ENCODE results near the gene MAP3K21. TPM values are rescaled to one million over a fixed set of nuclear protein-coding genes. Genes with fewer than 3 reads are reported as not detected.

Gene MAP3K21
- total and polyA plus RNA-seq, 2 of the 4 experiments (the other 2 are of a cell fraction) = 0.15 to 0.18 TPM

DNA sequence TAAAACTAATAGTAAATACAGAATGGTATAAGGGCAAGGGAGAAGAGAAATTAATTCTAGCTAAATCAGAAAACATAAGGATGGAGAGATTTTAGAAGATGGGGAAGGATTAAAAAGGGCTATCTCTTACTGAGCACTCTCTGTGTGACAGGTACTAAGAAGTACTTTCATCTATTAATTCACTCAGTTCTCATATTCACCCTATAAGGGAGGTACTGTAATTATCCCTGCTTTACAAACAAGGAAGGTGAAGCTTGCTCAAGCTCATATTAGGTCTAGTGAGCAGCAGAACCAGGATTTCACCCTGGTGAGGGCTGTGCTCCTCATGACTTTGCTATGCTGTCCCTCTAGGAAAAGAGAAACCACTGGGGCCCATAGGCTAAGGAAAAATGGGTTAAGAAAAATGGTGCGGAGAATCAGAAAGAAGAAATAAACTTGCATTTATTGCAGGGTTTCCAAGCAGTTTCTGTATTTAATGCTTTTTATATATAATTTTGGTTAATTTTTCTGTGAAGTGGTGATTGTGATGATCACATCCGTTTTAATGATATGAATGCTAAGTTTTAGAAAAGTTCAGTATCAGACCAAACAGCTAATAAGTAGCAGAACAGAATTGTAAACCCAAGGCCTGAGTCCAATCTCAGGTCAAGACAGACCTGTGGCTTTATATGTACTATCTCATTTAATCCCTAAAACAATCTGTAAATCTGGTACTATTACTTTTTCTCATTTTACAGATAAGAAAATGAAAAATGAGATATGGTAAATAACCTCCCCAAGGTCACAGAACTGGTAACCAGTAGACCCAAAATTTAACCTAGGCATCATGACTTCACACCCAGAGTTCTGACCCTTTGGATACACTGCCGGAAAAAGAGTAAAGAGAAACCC, 33.7 kb upstream of the MAP3K21 start:
- peaks cover 6% of the 10 kb centered on the region for H3K9me1 ChIP-seq (ENCODE audit: insufficient read depth, low read length)
- H3K9me3 ChIP-seq (ENCODE audit: control insufficient read depth, insufficient read depth, low read length) = no peaks in the 10 kb centered on the region
- H2BK120ac ChIP-seq (ENCODE audit: low read depth, low read length) = no peak overlapping the region
- peak; percentile 25 for ATAC-seq (ENCODE audit: low read depth)
- in situ Hi-C loops (cut with MboI; ENCODE audit: low sequenced_read_pairs) = no loop called here
- DNase-seq = peak; percentile 35
- no peak overlapping the region for H4K5ac ChIP-seq (ENCODE audit: low read depth, low read length)
- H2BK15ac ChIP-seq (ENCODE audit: low read depth, low read length) = no peak overlapping the region
- no peak overlapping the region for H4K8ac ChIP-seq (ENCODE audit: low read depth in 2 of 2, low read length in 2 of 2)
- no peak overlapping the region for H3K4me3 ChIP-seq (ENCODE audit: insufficient read depth, low read depth, low read length)
- no peak overlapping the region for H2AK5ac ChIP-seq (ENCODE audit: low read depth, low read length)
- peaks cover 22 to 43% of the 10 kb centered on the region in 2 experiments; a peak in 3 of 4 replicates for H3K79me1 ChIP-seq (ENCODE audit: low read depth in 1 of 2, low read length in 2 of 2)
- no peak overlapping the region for H3K9ac ChIP-seq (ENCODE audit: low read depth, low read length)
- POLR2A ChIA-PET (ENCODE audit: unreplicated experiment) = interaction anchor here (0.5 kb wide), 1 partner anchor 1746 kb away, joined by 5 read pairs; no protein-coding TSS in a partner anchor
- no peak overlapping the region for H2BK20ac ChIP-seq (ENCODE audit: low read depth, low read length)
- no TSS peak for BruUV-seq (replicated peaks)
- CTCF ChIA-PET = no interaction called here
- no peak overlapping the region for H2BK5ac ChIP-seq (ENCODE audit: low read depth, low read length, poor library complexity, severe bottlenecking)
- H3K23ac ChIP-seq (ENCODE audit: low read depth, low read length) = no peak overlapping the region
- H3K56ac ChIP-seq (ENCODE audit: extremely low read depth, insufficient read depth, low read length) = no peak overlapping the region
- H2AK9ac ChIP-seq (replicated peaks; ENCODE audit: low read depth, low read length, poor library complexity) = no peak overlapping the region
- H2AFZ ChIP-seq (replicated peaks; ENCODE audit: low read length, poor library complexity) = no peak overlapping the region
- no peak overlapping the region for H4K91ac ChIP-seq (ENCODE audit: insufficient read depth, low read depth, low read length)
- H3K14ac ChIP-seq (replicated peaks; ENCODE audit: low read depth, low read length) = no peak overlapping the region
- no peaks in the 10 kb centered on the region for H3K27me3 ChIP-seq (ENCODE audit: control insufficient read depth, insufficient read depth, low read length)
- dilution Hi-C loops (cut with HindIII; ENCODE audit: low sequenced_read_pairs, unreplicated experiment) = no loop called here
- peaks cover 6% of the 10 kb centered on the region for H3K4me1 ChIP-seq (ENCODE audit: control insufficient read depth, insufficient read depth, low read length)
- no CpG with 5 or more reads among the region's 3 CpGs for WGBS, 2 experiments (ENCODE audit: extremely low coverage in 2 of 2, insufficient read length in 1 of 2)
- H3K18ac ChIP-seq (ENCODE audit: low read depth, low read length) = no peak overlapping the region
- no peak overlapping the region for H3K27ac ChIP-seq (ENCODE audit: insufficient read depth, low read length)
- intact Hi-C loops (cut with micrococcal nuclease) = loop anchor here (5.0 kb wide), 1 partner anchor 656 kb away; no protein-coding TSS in a partner anchor
- H3K4me2 ChIP-seq (ENCODE audit: low read depth, low read length) = peak overlapping the region; percentile 19; the same call in 1 of the 2 replicates
- no peaks in the 10 kb centered on the region for H3K36me3 ChIP-seq (ENCODE audit: control insufficient read depth, insufficient read depth, low read length)
- H4K20me1 ChIP-seq (ENCODE audit: insufficient read depth, low read length) = no peaks in the 10 kb centered on the region
- no peak overlapping the region for H3K4ac ChIP-seq (ENCODE audit: low read depth, low read length)
- TF ChIP-seq MAZ (IDR thresholded peaks at IDR 0.05; ENCODE audit: borderline replicate concordance, low read depth, low read length) (no peak), RFX5 (IDR thresholded peaks at IDR 0.05; ENCODE audit: low read depth, low read length) (no peak), CEBPB (IDR thresholded peaks at IDR 0.05; ENCODE audit: low read depth, low read length) (no peak), MAFK (IDR thresholded peaks at IDR 0.05; ENCODE audit: low read depth, low read length) (no peak), SMC3 (IDR thresholded peaks at IDR 0.05; ENCODE audit: low read depth, low read length) (no peak), BHLHE40 (IDR thresholded peaks at IDR 0.05; ENCODE audit: low read depth, low read length) (no peak), POLR2A (IDR thresholded peaks at IDR 0.05; ENCODE audit: low read depth, low read length) (no peak), RCOR1 (IDR thresholded peaks at IDR 0.05; ENCODE audit: insufficient replicate concordance, low read length) (no peak), FOS (IDR thresholded peaks at IDR 0.05; ENCODE audit: low read depth, low read length) (no peak), MXI1 (IDR thresholded peaks at IDR 0.05; ENCODE audit: borderline replicate concordance, low read depth, low read length) (no peak), NFE2L2 (IDR thresholded peaks at IDR 0.05; ENCODE audit: low read depth, low read length) (no peak)
- TF ChIP-seq, protein P1, sequence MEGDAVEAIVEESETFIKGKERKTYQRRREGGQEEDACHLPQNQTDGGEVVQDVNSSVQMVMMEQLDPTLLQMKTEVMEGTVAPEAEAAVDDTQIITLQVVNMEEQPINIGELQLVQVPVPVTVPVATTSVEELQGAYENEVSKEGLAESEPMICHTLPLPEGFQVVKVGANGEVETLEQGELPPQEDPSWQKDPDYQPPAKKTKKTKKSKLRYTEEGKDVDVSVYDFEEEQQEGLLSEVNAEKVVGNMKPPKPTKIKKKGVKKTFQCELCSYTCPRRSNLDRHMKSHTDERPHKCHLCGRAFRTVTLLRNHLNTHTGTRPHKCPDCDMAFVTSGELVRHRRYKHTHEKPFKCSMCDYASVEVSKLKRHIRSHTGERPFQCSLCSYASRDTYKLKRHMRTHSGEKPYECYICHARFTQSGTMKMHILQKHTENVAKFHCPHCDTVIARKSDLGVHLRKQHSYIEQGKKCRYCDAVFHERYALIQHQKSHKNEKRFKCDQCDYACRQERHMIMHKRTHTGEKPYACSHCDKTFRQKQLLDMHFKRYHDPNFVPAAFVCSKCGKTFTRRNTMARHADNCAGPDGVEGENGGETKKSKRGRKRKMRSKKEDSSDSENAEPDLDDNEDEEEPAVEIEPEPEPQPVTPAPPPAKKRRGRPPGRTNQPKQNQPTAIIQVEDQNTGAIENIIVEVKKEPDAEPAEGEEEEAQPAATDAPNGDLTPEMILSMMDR (conservative IDR thresholded peaks at IDR 0.05; ENCODE audit: low read depth, low read length) = no peak
- TF ChIP-seq, protein P2, sequence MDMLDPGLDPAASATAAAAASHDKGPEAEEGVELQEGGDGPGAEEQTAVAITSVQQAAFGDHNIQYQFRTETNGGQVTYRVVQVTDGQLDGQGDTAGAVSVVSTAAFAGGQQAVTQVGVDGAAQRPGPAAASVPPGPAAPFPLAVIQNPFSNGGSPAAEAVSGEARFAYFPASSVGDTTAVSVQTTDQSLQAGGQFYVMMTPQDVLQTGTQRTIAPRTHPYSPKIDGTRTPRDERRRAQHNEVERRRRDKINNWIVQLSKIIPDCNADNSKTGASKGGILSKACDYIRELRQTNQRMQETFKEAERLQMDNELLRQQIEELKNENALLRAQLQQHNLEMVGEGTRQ (IDR thresholded peaks at IDR 0.05; ENCODE audit: low read depth, low read length) = no peak
- TF ChIP-seq, protein P3, sequence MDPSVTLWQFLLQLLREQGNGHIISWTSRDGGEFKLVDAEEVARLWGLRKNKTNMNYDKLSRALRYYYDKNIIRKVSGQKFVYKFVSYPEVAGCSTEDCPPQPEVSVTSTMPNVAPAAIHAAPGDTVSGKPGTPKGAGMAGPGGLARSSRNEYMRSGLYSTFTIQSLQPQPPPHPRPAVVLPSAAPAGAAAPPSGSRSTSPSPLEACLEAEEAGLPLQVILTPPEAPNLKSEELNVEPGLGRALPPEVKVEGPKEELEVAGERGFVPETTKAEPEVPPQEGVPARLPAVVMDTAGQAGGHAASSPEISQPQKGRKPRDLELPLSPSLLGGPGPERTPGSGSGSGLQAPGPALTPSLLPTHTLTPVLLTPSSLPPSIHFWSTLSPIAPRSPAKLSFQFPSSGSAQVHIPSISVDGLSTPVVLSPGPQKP (IDR thresholded peaks at IDR 0.05; ENCODE audit: borderline replicate concordance, low read depth, low read length) = no peak
